Thoracic aorta (tissue), 2 donors: Measurements from ENCODE around the gene GPBP1L1. TPM values are rescaled to one million over a fixed set of nuclear protein-coding genes. Genes with fewer than 3 reads are reported as not detected.

Source experiments
- ATAC-seq: fragments of 150-250 bp; one replicate; pipeline ENCODE4 v1.8.0; 2017; ENCODE audit warnings: low read depth; ENCODE audit not compliant: insufficient number of reproducible peaks, low FRiP score
- DNase-seq: peaks from one replicate; pipeline ENCODE4 v3.0.0-alpha.2; 2020; ENCODE audit warnings: low spot score
- H3K27ac ChIP-seq, 2 donors: fragments of 200-600 bp; sonication (generic); 1 replicate in 1 of 2; 2 replicates in 1 of 2; pipeline ENCODE4 v1.5.1; 2016; ENCODE audit warnings: mild to moderate bottlenecking in 2 of 2, moderate library complexity in 2 of 2
- H3K27me3 ChIP-seq: fragments of 200-600 bp; sonication (generic); replicated peaks from 2 replicates; pipeline ENCODE4 v1.6.0; 2016; ENCODE audit warnings: mild to moderate bottlenecking; ENCODE audit not compliant: insufficient read depth
- H3K36me3 ChIP-seq: fragments of 200-600 bp; sonication (generic); one replicate; pipeline ENCODE4 v1.5.1; 2016
- H3K4me1 ChIP-seq, 2 donors: fragments of 200-600 bp; sonication (generic); 1 replicate in 1 of 2; 2 replicates in 1 of 2; pipeline versions ENCODE4 v1.5.1 to v1.6.0; 2016; ENCODE audit warnings: low read depth in 2 of 2, mild to moderate bottlenecking in 1 of 2; ENCODE audit not compliant: control insufficient read depth in 1 of 2
- H3K4me3 ChIP-seq: fragments of 200-600 bp; sonication (generic); 2 replicates; pipeline ENCODE4 v1.5.1; 2016; ENCODE audit warnings: mild to moderate bottlenecking
- H3K9me3 ChIP-seq: fragments of 200-600 bp; sonication (generic); 2 replicates; pipeline ENCODE4 v1.5.1; 2016
- total RNA-seq, 2 donors: library from RNA; depleted of rRNA; stranded (reverse); fragments of >200 nt; gene quantifications; one replicate each; pipeline versions ENCODE4 v1.1.0 to v1.2.3, GENCODE V29; 2016
- TF ChIP-seq, protein P1 (sequence below): fragments of 200-600 bp; sonication (generic); IDR thresholded peaks from one replicate; pipeline ENCODE4 v1.5.1; 2019; ENCODE audit warnings: antibody characterized with exemption

GPBP1L1 gene
- total RNA-seq, 2 donors from 2014 or later = 103 to 120 TPM

DNA sequence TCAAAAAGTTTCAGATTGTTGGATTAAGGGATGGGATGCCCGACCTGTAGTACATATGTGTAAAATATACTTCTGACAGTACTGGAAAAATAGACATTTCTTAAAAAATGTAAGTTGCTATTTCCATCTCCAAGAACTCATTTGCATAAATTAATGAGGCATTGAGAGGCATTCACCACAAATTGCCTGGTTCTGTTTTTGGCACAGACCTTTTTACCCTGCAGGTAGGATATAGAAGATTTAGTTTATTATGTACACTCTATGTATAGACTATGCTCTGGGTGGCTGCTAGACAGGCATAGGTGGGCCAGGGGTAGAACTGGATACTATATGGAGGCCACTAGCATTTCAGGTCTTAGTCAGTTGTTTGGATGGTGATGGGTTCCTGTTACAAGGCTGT, 70.4 kb downstream of the GPBP1L1 start:
- ATAC-seq (no peak), DNase-seq (no peak)
- Histone ChIP-seq H3K4me1 (no peaks in the 10 kb centered on the region), H3K9me3 (no peaks in the 10 kb centered on the region), H3K36me3 (peaks cover 40% of the 10 kb centered on the region), H3K27ac (no peak overlapping the region), H3K4me3 (no peak overlapping the region), H3K27me3 (no peaks in the 10 kb centered on the region)
- TF ChIP-seq, protein P1, sequence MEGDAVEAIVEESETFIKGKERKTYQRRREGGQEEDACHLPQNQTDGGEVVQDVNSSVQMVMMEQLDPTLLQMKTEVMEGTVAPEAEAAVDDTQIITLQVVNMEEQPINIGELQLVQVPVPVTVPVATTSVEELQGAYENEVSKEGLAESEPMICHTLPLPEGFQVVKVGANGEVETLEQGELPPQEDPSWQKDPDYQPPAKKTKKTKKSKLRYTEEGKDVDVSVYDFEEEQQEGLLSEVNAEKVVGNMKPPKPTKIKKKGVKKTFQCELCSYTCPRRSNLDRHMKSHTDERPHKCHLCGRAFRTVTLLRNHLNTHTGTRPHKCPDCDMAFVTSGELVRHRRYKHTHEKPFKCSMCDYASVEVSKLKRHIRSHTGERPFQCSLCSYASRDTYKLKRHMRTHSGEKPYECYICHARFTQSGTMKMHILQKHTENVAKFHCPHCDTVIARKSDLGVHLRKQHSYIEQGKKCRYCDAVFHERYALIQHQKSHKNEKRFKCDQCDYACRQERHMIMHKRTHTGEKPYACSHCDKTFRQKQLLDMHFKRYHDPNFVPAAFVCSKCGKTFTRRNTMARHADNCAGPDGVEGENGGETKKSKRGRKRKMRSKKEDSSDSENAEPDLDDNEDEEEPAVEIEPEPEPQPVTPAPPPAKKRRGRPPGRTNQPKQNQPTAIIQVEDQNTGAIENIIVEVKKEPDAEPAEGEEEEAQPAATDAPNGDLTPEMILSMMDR = no peak

GRCh38 chr1:45612941-45613579, 73.3 kb downstream of the GPBP1L1 start:
- peaks cover 40% of the 10 kb centered on the region for H3K36me3 ChIP-seq
- no peaks in the 10 kb centered on the region for H3K27me3 ChIP-seq
- H3K9me3 ChIP-seq = no peaks in the 10 kb centered on the region
- no peak overlapping the region for H3K4me3 ChIP-seq
- no peak overlapping the region for H3K27ac ChIP-seq
- ATAC-seq = no peak
- DNase-seq = no peak
- peaks cover 0 to 4% of the 10 kb centered on the region in 2 donors for H3K4me1 ChIP-seq
- TF ChIP-seq, protein P1 = no peak

DNA sequence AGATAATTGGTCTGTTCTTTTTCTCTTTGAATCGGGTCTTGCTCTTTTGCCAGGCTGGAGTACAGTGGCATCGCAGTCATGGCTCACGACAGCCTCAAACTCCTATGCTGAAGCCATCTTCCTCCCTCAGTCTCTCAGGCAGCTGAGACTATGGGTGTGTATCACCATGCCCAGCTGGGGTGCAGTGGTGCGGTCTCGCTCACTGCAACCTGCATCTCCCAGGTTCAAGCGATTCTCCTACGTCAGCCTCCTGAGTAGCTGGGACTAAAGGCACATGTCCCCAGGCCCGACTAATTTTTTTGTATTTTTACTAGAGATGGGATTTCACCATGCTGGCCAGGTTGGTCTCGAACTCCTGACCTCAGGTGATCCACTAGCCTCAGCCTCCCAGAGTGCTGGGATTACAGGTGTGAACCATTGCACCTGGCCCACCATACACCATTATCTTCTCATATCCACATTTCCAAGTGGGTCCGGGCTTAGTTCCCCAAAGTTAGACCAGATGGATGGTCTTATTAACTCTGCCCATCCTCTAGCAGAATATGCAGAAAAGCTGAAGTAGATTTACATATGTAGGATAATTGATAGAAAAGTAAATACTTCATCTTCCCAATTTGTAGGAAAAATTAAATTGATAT, 75.6 kb downstream of the GPBP1L1 start:
- H3K27ac ChIP-seq = no peak overlapping the region

DNA sequence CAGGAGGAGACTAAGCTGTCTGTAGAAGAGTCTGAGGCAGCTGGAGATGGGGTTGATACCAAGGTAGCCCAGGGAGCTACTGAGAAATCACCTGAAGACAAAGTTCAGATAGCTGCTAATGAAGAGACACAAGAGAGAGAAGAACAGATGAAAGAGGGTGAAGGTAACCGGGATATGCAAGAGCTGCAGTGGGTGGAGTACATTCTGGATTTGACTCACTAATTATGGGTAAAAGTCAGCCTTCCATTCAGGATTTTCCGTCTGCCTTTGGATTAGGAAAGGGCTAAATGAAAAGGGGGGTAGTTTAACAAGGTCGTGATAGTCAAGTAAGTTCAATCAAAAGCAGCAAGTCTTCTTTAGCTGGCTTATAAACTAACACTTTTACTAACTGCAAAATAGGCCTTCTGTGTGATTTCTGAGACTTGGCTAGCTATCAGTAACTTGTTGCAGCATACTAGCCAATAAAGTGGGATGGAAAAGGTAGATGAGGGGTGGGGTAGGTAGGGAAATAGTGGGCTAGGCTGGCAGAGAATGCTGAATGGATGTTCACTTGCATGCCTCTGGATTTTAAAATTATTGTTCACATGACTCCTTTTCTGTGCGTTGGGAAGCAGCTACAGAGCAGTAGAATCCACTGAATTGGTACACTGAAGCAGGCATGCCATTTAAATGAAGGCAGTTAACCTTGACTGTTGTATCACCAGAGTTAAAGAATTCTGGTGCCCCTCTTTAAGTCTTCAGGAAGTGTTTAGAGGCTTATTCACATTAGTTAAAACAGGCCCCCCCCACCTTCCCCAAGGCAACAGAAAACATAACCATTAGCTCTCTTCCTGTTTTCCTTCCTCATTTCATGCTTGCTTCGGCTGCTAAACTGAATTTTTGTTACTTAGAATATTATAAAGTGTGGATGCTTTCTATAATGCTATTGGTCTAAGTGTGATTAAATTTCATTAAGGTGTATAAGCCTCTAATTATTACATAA, 77.9 kb downstream of the GPBP1L1 start:
- peaks cover 16% of the 10 kb centered on the region for H3K36me3 ChIP-seq
- no peak overlapping the region for H3K27ac ChIP-seq
- H3K27me3 ChIP-seq = no peaks in the 10 kb centered on the region
- H3K4me1 ChIP-seq = peaks cover 0 to 4% of the 10 kb centered on the region in 2 donors
- no peak overlapping the region for H3K4me3 ChIP-seq
- TF ChIP-seq, protein P1 = no peak
- no peaks in the 10 kb centered on the region for H3K9me3 ChIP-seq
- no peak for DNase-seq
- no peak for ATAC-seq

More for the DNA sequence above, 75.6 kb downstream of the GPBP1L1 start:
- ATAC-seq (no peak), DNase-seq (no peak)
- Histone ChIP-seq H3K4me1 (peaks cover 0 to 4% of the 10 kb centered on the region in 2 donors), H3K27me3 (no peaks in the 10 kb centered on the region), H3K36me3 (peaks cover 29% of the 10 kb centered on the region), H3K9me3 (no peaks in the 10 kb centered on the region), H3K4me3 (no peak overlapping the region)
- TF ChIP-seq, protein P1 = no peak
